CD4-positive, alpha-beta T cell treated with Interleukin-17A for 4 hours (primary cell): ENCODE results near the gene SUSD6.

Source experiments
- DNase-seq: peaks from one replicate; pipeline ENCODE4 v3.0.0-alpha.2; 2020; ENCODE audit warnings: mixed read lengths

SUSD6 gene

DNA sequence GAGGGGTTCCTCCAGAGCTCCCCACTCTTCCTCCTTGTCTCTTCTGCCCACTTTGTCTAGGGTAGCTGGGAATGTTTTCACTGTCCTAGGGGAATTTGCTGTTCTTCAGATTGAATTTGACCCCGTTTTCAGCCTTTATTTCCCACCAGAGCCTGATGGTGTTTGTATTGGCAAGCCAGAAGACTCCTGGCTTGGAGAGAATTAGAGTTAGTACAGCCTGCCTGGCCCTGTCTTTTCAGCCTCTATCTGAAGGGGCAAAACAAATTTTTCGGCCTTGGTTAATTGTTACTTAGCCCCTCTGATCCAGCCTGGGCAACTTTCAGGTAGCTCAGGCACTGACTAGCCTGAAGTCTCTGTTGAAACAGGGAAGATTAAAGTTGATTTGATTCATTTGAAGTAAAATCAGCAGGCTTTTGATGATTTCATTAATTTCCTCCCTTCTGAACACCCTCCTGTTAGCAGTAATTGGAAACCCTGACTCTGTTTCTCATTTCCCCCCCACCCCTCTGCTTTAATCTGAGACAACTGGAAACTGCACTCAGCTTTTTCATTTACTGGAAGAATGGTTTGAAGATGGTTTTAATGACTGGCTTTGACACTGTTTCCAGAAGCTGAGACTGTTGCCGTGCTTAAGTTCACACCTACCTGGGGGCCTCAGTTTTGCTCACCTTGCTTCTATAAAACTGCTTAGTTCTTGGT lies 63.3 kb downstream of the SUSD6 start:
- no peak for DNase-seq

- DNase-seq: no peak
Observed at GRCh38 chr14:69675245-69675583, 63.8 kb downstream of the SUSD6 start.

DNA sequence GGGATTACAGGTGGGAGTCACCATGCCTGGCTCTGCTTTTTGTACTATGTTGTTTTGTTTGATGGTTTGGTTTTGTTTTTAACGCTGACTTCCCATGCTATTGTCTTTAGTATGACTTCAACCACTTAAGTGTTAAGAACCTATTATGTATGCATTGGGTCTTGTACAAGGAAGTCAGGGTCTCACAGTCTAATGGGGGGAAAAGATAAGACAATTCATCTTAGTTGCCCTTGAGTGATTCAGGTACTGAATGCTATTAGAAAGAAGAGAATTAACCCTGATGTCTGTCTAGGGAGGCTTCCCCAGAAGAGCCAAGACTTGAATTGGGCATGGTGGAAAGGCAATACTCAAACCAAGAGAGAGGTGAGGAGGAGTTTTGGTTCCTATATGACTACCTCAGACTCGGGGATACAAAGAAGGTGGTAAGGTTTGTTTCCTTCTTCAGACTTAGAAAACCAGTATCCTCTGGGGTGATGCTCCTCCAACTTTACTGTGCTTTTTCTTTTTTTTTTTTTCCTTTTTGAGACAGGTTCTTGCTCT lies 64.6 kb downstream of the SUSD6 start:
- DNase-seq: no peak

DNA sequence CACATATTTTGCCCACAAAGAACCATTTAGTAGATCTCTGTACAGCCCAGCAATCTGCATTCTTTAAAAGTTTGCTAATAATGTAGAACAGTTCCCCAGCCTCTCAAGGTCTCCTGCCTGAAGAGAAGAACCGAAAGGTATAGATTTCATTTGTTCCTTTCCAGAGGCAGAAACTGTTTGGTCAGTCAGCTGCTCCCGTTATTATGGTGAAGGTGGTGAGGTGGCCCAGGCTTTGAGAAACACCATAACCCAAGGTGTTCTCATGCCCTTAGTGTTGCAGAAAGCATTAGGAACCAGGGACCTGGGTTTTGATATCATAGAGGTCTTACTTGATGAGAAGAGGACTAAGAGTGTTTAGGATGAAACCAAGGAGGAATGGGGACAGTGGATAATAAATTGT lies 65.3 kb downstream of the SUSD6 start:
- DNase-seq: no peak

GRCh38 chr14:69680297-69680696 lies 68.9 kb downstream of the SUSD6 start:
- DNase-seq: no peak

GRCh38 chr14:69682136-69682535 lies 70.7 kb downstream of the SUSD6 start:
- DNase-seq: no peak

DNA sequence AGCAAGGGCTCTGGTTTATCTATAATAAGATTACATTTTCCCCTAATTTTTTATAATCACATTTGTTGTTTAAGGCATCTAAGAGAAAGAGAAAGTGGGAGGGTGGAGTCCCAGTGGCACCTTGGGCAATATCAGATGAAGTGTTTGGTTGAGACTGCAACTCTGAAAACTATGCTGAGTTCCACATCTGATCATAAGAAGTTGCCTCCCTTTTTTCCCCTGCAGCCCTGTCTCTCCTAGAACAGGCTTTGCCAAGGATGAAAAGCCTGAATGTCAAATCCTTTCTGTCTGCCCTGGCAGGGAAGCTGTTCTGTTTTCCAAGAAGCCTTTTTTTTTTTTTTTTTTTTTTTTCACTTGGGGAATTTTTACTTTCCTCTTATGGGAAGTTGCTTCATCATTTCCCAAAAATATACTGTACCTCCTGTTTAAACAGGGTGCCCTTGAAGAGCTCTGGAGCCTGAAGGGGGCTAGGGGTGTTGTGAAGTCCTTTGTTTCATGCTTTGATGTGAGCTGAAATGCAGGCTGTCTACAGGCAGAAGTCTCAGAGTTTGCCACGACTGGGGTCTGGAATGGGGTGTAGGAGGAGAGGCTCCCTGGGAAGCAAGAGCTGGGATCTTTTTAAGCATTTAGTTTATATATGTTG lies 71.3 kb downstream of the SUSD6 start:
- DNase-seq: peak; percentile 20

- no peak for DNase-seq
Observed at GRCh38 chr14:69683971-69684370, 72.6 kb downstream of the SUSD6 start.

DNA sequence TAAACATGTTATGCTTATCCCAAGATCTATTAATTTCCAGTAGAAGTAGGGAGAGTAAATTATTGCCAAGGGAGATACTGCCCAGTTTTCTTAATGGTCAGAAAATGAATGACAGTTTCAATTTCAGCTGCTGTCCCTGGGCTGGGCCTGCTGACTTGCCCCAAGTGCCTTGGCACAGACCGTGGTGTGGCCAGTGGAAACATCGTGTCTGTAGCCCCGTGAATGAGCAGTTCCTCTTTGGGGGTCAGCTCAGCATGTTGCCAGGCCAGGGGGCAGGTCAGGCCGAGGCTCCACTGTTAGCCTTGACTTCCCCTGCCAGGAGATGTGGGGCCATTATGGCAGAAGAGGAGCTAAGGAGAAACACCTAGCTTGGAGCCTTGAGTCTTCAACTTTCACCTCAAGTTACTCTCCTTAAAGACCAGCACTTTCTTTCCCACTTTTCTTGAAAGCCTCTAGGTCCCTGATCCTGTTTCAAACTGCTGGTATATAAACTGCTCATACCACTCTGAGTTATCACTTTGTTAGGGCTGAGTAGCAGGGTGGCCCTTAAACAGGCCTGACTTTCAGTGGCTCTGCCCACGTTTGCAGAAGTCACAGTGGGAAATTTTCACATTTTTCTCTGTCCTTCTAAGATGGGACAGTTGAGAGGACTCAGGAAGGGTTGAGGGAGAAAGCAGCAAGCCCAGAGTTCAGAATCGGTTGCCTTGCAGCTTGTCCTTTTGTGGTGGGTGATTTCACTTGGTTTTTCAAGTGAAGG lies 73.2 kb downstream of the SUSD6 start:
- no peak for DNase-seq

- peak; percentile 56 for DNase-seq
Observed at GRCh38 chr14:69685218-69685616, 73.8 kb downstream of the SUSD6 start.

DNA sequence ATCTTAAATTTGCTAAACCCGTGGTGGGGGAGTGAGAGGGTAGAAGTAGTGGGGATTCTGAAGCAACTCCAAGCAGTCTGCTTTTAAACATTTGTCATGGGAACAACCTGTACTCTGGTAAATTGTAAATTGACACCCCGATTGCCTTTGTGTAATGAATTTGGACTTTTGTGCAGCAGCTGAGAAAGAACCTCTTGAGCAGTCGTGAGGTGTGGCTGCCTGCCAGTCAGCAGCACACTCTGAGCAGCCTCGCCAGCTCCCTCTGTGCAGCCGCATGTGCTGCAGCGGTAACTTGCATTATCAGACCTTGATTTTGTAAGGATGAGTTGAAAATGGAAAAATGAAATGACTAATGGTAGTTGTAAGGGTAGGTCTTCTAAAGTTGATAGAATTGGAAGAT lies 74.3 kb downstream of the SUSD6 start:
- peak; percentile 51 for DNase-seq

- no peak for DNase-seq
Observed at GRCh38 chr14:69687606-69688298, 76.4 kb downstream of the SUSD6 start.

DNA sequence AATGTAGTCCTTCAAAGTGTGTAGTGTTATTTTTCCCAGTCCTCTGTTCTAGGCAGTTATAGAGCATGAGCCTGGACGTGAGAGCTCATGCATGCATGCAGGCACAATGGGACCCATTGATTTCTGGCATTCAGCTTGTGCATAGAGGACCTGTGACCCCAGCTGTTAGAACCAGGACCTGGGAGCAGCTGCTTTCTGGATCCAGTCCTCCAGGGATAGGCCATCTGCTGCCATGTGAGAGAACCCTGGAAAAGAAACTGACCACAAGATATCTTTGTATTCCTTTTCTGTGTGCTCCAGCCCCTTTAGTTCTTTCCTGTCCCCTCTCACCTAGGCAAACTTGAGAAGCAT lies 76.9 kb downstream of the SUSD6 start:
- DNase-seq: no peak

GRCh38 chr14:69690042-69690441 lies 78.6 kb downstream of the SUSD6 start:
- DNase-seq: no peak

GRCh38 chr14:69692594-69692993 lies 81.2 kb downstream of the SUSD6 start:
- no peak for DNase-seq

GRCh38 chr14:69693145-69693544 lies 81.7 kb downstream of the SUSD6 start:
- DNase-seq: no peak

GRCh38 chr14:69693801-69694729 lies 82.7 kb downstream of the SUSD6 start:
- DNase-seq: no peak

- no peak for DNase-seq
Observed at GRCh38 chr14:69694730-69695281, 83.4 kb downstream of the SUSD6 start.

- peak; percentile 29 for DNase-seq
Observed at GRCh38 chr14:69695322-69696203, 84.2 kb downstream of the SUSD6 start.

DNA sequence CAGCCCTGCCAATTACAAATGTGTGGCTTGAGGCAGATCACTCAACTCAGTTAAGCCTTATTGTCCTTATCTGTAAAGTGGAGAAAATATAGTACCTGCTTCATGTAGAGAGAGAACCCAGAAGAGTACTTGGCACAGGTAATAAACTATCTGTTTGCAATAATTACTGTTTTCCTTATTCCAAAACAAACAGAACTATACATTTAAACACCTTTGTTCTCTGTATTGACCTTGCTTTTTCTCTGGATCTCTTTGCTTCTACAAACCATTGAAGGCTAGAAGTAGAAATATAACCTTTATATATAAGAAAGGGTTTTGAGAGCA lies 84.8 kb downstream of the SUSD6 start:
- no peak for DNase-seq
